ENCODE results near the gene TXNIP. TPM values are rescaled to one million over a fixed set of nuclear protein-coding genes. Genes with fewer than 3 reads are reported as not detected.
A peak's percentile ranks its signal among the peaks of the same experiment; 100 is the strongest.

Gene TXNIP
- total RNA-seq, 1 experiment from 2014 or later, result 2.5 TPM

DNA sequence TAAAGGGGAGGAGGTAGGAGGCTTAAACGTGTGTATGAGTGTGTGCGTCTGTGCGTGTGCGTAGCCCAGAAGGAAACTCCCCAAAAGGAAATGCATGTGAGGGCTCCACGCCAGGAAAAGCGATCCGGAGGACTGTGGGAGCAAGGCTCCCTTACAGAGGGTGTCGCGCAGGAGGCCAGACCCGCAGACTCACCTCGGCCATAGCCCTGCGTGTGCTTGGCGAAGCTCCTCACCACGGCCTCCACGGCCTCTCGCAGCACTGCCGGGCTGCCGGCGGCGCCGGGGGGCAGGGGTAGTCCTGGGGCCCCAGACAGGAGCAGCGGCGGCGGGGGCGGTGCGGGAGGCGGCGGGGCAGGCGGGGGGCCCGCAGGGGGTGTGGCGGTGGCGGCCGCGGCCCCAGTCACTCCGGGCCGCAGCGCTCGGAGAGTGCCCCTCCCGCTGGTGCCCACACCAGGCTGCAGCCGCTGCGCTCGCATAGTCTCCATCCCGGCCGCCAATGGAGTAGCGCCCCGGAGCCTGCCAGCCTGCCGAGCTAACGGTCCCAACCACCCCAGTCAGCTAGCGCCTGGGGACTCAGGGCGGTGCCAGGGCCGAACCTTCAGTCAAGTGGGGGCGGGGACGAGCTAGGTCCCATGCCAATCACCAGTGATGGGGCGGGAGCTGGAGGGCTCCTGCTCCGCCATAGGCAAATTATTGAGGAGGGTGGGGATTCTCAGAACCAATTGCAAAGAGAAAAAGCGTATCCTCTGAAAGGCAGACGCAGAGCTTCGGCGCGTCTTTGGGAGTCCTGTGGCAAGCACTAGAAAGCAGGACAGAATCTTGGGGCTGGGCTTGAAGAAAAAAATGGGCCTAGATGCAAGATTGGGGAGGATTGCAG is 38.7 kb downstream of the TXNIP start, which contains the start of gene LIX1L:
LIX1L (minus strand) TSS at position 575 of the 877 bp plus-strand sequence; CDS start at position 485, 90 bp downstream.
- Histone ChIP-seq H3K9ac (ENCODE audit: low read length) (peak within 1 kb of the TSS; percentile 63), H3K4me3 (replicated peaks in 1 of 2; ENCODE audit: low read depth in 1 of 2, low read length in 2 of 2) (peak within 1 kb of the TSS; percentile 59 to 67), H3K79me2 (ENCODE audit: insufficient read depth, low read length) (no peaks in the 10 kb centered on the region), H2AFZ (ENCODE audit: low read depth, low read length, poor library complexity, severe bottlenecking) (peak within 1 kb of the TSS; percentile 77), H3K9me2 (ENCODE audit: insufficient read depth) (no peaks in the 10 kb centered on the region), H3K27me3 (ENCODE audit: insufficient read depth, low read length) (no peaks in the 10 kb centered on the region), H3K36me3 (ENCODE audit: control insufficient read depth in 1 of 2, insufficient read depth in 2 of 2, low read length in 2 of 2) (no peaks in the 10 kb centered on the region), H4K20me1 (ENCODE audit: insufficient read depth) (no peaks in the 10 kb centered on the region), H3K4me2 (ENCODE audit: low read length) (peak within 1 kb of the TSS; percentile 93), H3K4me1 (ENCODE audit: control insufficient read depth in 1 of 2, insufficient read depth in 2 of 2, low read length in 2 of 2) (peaks cover 14 to 28% of the 10 kb centered on the region in 2 experiments), H3K27ac (ENCODE audit: low read depth, low read length) (peak within 1 kb of the TSS; percentile 63), H3K9me3 (ENCODE audit: control insufficient read depth in 1 of 2, insufficient read depth in 1 of 2, low read depth in 1 of 2, low read length in 2 of 2) (no peaks in the 10 kb centered on the region)
- BruUV-seq (replicated peaks), result no TSS peak
- ChIA-PET RAD21 (ENCODE audit: low non-redundant PET in 1 of 2, low total read pairs in 2 of 2, uncharacterized antibody in 2 of 2, unreplicated experiment in 2 of 2) (interaction anchor here (0.6 to 1.5 kb wide), 5 partner anchors 21 to 125 kb away, joined by 3 read pairs; partner anchors contain the start of gene RBM8A (in 1 of the 2)), CTCF (interaction anchor here (1.0 to 1.6 kb wide), 6 partner anchors 9 to 112 kb away, joined by 3 to 12 read pairs (median 5); partner anchors contain the start of genes NUDT17 and RBM8A), POLR2A (interaction anchor here (1.0 to 2.0 kb wide), 8 partner anchors 10 to 677 kb away, joined by 3 to 16 read pairs (median 8); partner anchors contain the start of genes NUDT17, PIAS3 and RBM8A)
- DNase-seq (ENCODE audit: low read depth, low spot score) (peak; percentile 90), ATAC-seq (peak; percentile 96)
- TF ChIP-seq SRF (IDR thresholded peaks at IDR 0.05; ENCODE audit: low read depth) (peak; percentile 96), SIN3A (IDR thresholded peaks at IDR 0.05; ENCODE audit: low read depth) (peak; percentile 97), SP1 (IDR thresholded peaks at IDR 0.05; ENCODE audit: low read depth) (peak; percentile 61), EZH2phosphoT487 (IDR thresholded peaks at IDR 0.05; ENCODE audit: borderline replicate concordance) (no peak), POLR2A (IDR thresholded peaks at IDR 0.05; ENCODE audit: borderline replicate concordance, extremely low read depth, insufficient read depth, insufficient read length) (peak; percentile 58), YY1 (IDR thresholded peaks at IDR 0.05; ENCODE audit: extremely low read depth, insufficient replicate concordance, low read depth, low read length) (peak; percentile 5), ZNF274 (IDR thresholded peaks at IDR 0.05; ENCODE audit: low read depth, low read length) (no peak), CTCF (IDR thresholded peaks at IDR 0.05 in 2 of 3, conservative IDR thresholded peaks at IDR 0.05 in 1 of 3; ENCODE audit: borderline replicate concordance in 1 of 3, insufficient read depth in 1 of 3, low read depth in 2 of 3, low read length in 2 of 3) (no peak), CBX3 (IDR thresholded peaks at IDR 0.05; ENCODE audit: low read depth) (no peak), ZFX (IDR thresholded peaks at IDR 0.05) (peak; percentile 27; the same call in 1 of the 2 replicates), REST (IDR thresholded peaks at IDR 0.05; ENCODE audit: low read depth) (no peak), CEBPB (IDR thresholded peaks at IDR 0.05; ENCODE audit: low read depth) (no peak), POLR2AphosphoS5 (IDR thresholded peaks at IDR 0.05; ENCODE audit: low read depth, low read length) (peak; percentile 59), EZH2 (IDR thresholded peaks at IDR 0.05) (no peak), JUND (IDR thresholded peaks at IDR 0.05) (no peak), ATF3 (IDR thresholded peaks at IDR 0.05) (no peak), ELF1 (IDR thresholded peaks at IDR 0.05; ENCODE audit: borderline replicate concordance, low read depth) (no peak), EGR1 (IDR thresholded peaks at IDR 0.05; ENCODE audit: low read depth) (peak; percentile 42; the same call in 1 of the 2 replicates), MAX (IDR thresholded peaks at IDR 0.05) (peak; percentile 11; the same call in 1 of the 2 replicates)
- intact Hi-C loops (cut with micrococcal nuclease), result loop anchor here (1.0 kb wide), 1 partner anchor 8 kb away; no protein-coding TSS in a partner anchor
